ENCODE measurements around the gene RAD51AP1.
A peak's percentile ranks its signal among the peaks of the same experiment; 100 is the strongest.
"Not testable (repeated sequence)": the region's sequence is repeated elsewhere in the genome, so short reads cannot be mapped to it uniquely, and the experiment has no call there.

The RAD51AP1 gene, protein sequence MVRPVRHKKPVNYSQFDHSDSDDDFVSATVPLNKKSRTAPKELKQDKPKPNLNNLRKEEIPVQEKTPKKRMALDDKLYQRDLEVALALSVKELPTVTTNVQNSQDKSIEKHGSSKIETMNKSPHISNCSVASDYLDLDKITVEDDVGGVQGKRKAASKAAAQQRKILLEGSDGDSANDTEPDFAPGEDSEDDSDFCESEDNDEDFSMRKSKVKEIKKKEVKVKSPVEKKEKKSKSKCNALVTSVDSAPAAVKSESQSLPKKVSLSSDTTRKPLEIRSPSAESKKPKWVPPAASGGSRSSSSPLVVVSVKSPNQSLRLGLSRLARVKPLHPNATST

GRCh38 chr12:4538207-4539160 lies at the start of gene RAD51AP1:
TSS of gene RAD51AP1 (plus strand) at chr12:4538890. CDS start at chr12:4538940, 50 bp downstream.
- peak; percentile 95 for DNase-seq

GRCh38 chr12:4489556-4489955 lies 49.1 kb upstream of the RAD51AP1 start:
- DNase-seq, result no peak

DNA sequence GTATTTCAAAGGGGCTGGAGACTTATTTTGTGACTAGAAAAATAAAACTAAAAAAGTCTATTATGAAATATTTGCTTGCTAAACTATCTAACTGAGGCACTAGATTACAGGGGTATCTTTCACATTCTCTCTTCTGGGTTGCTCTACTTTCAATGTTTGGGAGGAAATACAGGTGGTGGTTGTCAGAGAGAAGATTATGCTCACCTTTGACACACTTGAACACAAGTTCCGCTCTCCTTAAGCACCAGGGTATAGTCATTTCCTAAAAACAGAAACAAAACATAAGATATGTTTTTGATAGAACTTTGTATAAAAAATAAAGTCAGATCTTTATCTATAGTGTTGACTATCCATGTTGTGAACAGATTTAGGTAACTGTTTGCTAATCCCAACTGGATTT lies 47.7 kb upstream of the RAD51AP1 start:
- DNase-seq, result no peak

GRCh38 chr12:4496145-4496838 lies 42.4 kb upstream of the RAD51AP1 start:
- no peak for DNase-seq

DNA sequence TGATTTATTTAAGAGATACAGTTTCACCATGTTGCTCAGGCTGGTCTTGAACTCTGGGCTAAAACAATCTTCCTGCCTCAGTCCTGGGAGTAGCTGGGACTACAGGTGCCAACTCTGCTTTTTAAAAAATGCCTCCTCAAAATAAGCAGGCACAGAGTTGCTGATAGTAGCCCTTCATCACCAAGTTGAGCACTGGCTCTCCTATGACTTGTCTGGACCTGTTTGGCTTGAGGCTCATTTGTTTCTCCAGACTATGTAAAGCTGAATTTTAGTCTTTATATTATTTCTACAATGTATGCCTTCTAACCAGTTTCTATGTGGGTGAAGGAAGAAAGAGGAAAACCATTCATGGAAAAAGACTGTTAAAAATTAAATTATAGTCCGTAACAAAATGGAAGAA lies 39.5 kb upstream of the RAD51AP1 start:
- no peak for DNase-seq

GRCh38 chr12:4505376-4505986 lies 33.2 kb upstream of the RAD51AP1 start:
- no peak for DNase-seq

GRCh38 chr12:4506430-4506829 lies 32.3 kb upstream of the RAD51AP1 start:
- DNase-seq, result no peak

DNA sequence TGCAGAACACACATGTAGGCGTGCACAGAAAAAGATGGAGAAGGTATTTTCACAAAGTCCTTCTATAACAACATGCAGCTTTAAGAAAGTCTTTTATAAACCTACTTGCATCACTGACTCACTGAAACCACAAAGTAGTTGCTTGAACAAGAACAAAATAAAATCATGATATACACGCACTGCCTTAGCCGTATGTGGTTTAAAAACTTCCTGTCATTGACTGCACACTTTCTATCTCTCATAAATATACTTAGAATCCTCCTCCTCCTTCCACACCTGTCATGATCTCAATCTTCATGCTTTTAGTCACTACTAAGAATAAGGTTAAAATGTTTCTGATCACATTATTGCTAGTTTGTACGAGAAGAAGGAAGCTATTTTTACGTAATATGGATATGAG lies 31.8 kb upstream of the RAD51AP1 start:
- peak; percentile 17 for DNase-seq

DNA sequence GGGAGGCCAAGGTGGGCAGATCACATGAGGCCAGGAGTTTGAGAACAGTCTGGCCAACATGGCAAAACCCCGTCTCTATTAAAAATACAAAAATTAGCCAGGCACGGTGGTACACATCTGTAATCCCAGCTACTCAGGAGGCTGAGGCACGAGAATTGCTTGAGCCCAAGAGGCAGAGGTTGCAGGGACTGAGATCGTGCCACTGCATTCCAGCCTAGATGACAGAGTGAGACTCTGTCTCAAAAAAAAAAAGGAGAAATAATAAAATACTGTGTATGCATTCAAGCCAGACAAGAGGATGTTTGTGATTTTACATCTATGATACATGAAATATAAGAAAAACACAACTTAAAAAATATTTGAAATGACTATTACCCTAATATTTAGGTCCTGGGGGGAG lies 30.2 kb upstream of the RAD51AP1 start:
- not testable (repeated sequence) for DNase-seq

- DNase-seq, result not testable (repeated sequence)
These were observed 29.4 kb upstream of the RAD51AP1 start for GRCh38 chr12:4509269-4509668.

DNA sequence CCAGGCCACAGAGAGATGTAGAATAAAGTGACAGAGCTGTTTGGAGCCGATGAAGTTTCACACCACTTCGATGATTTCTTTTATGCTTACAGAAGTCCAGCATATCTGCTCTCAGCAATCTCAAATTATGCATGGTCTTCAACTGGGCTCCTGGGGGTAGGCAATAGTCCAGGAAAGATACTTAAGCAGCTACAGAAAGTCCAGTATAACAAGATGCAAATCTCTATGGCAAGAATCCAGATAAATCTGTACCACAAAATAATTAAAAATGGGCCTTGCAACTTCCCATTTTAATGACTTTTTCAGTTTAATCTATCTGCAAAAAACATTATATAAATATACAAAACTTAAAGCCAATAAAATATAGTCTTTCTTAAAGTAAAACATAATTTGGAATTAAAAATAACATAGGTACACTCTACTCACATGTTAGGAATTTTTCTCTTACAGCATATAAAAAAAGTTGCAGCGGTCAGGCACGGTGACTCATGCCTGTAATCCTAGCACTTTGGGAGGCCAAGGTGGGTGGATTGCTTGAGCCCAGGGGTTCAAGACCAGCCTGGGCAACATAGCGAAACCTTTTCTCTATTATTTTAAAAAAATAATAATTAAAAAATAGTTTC lies 20.5 kb upstream of the RAD51AP1 start:
- DNase-seq, result no peak

- DNase-seq, result not testable (repeated sequence)
These were observed 15.2 kb upstream of the RAD51AP1 start for GRCh38 chr12:4523443-4523842.

GRCh38 chr12:4526923-4527546 lies 11.7 kb upstream of the RAD51AP1 start:
- DNase-seq, result no peak

- no peak for DNase-seq
These were observed 8.5 kb upstream of the RAD51AP1 start for GRCh38 chr12:4530160-4530559.

- DNase-seq, result no peak
These were observed 7.6 kb upstream of the RAD51AP1 start for GRCh38 chr12:4530982-4531586.

GRCh38 chr12:4535092-4535491 lies 3.6 kb upstream of the RAD51AP1 start:
- DNase-seq, result no peak

DNA sequence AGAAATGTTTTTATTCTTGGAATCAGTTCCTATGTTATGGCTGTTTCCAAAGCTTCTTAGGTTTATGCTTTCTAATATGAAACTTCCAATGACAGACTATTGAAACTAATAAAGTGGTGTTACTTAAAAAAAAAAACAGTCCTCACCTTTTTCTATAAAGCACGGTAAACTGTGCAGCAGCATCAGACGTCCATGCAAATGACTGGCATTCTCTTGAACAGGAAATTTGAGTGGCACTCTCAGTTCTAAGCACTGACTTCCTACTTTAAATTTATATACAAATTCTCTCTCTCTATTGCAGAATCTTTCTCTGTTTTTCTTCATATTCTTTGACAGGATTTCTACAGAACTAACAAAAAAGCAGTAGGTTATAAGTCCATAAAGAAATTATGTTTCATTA lies 2.8 kb upstream of the RAD51AP1 start:
- no peak for DNase-seq

DNA sequence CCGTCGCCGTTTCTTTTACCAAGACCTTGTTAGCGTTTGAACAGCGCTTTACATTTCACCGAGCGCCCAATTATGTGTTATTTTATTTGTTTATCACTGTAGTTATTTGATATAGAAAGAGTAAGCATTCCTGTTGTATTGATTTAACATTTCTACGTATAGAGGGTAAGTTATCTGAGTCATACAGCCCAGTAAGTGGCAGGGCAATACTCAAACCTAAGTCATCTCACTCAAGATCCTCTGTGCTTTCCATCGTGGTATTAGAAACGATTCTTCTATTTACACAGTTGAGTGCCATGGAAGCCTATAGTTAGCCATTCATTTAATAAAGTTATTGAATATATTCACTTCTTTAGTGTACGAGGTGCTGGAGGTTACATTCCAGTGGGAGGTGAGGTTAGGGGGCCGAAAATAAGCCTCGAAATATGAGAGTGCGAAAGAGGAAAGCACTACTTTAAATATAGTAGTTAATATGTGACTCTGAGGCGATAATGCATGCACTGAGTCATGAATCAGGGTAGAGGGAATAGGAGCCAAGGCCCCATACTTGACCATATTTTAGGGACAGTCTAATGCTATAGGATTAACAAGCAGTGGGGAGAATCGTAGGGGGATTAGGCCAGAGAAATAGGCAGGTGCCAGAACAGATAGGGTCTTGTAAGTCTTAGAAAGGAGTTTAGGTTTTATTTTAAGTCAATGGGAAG lies 629 bp downstream of the RAD51AP1 start:
- DNase-seq, result no peak

GRCh38 chr12:4540170-4540569 lies 1.5 kb downstream of the RAD51AP1 start:
- DNase-seq, result no peak

DNA sequence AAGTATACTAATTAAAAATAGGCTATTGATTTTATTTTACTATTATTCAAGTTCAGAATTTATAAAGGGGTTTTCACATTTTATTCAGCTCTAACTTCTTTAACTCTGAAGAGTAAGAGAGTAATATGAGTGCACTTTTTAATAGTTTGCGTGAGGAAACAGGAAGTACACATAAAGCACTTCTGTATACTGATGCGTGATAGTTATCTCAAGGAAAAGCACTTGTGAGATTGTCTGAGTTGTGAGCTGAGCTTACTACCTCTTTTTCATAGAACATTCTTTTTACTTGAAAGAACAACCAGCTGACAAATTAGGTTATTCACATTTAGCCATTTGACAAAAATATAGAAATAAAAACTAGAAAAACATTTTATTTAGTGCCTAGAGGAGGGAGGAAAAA lies 1.9 kb downstream of the RAD51AP1 start:
- no peak for DNase-seq

GRCh38 chr12:4545195-4545594 lies 6.5 kb downstream of the RAD51AP1 start:
- DNase-seq, result no peak

All from CD4-positive, alpha-beta T cell treated with Interleukin-17A for 4 hours (primary cell).